TTC549 (cell line): Measurements from ENCODE around the gene PARD3B.

Experiments
- FAIRE-seq: peaks from 2 replicates; lab custom pipeline; 2012; peaks lifted over from hg19 to GRCh38; lab: Jason Lieb, UNC

PARD3B gene

DNA sequence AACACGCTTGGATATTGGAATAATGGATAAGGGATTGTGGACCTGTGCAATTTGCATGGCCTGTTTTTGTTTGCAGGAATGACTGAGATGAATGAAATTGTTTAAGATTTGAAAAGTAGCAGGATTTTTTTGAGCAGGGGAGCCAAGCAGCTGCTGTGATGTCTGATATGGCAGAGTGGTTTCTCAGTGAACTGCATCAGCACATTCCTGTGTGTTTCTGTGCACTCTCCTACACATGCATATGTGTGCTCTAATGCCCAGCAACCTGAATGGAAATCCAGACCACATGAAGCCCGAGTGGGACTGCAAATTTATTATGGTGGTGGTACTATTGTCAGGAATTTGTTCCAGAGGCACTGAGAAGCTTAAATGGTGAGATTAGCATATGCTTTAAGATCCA, 161.7 kb downstream of the PARD3B start:
- FAIRE-seq: no peak

DNA sequence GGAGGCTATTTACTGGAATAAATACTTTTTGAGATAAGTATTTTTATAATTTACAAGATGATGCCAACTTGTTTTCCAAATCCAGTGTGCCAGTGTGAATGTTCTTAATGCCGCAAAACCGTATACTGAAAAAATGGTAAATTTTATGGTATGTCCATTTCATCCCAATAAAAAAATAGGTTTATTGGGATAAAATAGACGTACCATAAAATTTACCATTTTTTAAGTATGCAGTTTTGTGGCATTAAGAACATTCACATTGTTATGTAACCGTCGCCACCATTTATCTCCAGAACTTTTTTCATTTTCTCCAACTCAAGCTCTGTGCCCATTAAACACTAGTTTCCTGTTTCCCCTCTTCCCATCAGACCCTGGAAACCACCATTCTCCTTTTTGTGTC, 167.9 kb downstream of the PARD3B start:
- no peak for FAIRE-seq

DNA sequence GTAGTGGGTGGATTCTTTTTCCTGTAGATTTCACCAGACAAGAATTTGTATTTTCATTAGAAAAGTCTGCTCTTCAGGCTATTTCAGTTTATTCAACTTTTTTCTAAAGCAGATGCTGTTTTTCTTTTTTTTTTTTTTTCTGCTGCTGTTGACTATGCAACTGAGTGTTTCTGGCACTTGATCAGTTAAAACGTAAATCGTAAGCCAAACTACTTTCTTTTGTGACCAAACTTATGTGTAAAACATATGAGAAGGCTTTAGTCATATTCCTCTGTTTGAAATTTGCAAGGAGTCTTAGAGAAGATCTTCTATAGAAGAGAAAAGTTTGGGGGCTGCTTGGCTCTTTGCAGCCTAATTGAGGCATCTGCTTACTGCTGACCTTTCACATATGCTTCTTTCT, 170.1 kb downstream of the PARD3B start:
- no peak for FAIRE-seq

DNA sequence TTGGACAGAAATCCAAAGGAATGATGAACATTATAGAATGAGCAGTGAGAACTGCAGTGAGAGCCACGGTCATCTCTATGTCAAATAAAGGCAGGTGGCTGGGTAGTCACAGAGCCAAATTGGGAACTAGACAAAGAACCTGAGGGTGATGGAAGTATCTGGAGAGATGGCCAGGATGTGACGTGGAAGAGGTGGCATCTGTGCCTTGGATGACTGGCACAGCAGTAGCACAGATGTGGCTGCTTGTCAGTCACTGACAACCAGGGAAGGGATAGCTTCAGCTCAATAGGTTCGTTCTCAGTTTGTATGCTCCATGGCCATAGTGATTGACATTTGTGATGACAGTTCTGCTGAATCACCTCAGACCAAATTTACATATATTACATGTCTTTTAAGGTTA, 172.3 kb downstream of the PARD3B start:
- FAIRE-seq: no peak

- FAIRE-seq: no peak
These were observed 173.3 kb downstream of the PARD3B start for GRCh38 chr2:204718607-204719006.

DNA sequence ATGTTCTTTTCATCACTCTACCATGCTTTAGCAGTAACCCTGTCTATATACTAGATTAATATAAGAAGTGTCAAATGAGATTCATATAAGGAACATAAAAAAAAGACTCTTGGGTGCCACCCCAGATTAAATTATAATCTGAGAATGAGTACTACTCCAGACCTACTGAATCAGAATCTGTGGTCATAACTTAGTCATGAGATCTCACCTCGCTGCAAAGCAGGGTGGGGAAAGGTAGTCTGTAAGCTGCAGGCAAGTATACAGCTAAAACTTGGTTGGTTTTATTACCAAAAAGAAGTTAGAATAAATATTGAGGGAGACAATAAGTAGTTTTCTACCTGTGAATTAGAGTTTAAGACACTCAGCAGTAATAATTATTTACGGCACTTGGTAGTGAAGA, 175.6 kb downstream of the PARD3B start:
- FAIRE-seq: no peak

DNA sequence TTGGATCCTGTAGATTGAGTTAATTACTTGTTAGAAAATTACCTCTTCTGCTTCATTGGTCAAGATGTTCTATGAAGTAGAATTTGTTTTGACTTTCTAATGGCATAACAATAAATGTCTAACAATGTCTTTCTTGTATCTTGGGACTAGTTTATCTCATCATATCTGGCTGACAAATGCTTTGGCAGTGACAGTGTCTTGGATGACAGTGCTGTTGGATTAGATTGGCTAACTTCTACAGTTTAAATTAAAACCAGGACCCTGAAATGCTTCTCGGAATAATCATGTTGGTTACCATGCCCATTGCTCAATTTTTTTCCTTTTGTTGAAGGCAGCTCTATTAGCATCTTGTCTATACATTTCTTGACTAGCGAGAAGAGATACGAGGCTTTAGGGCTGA, 176.9 kb downstream of the PARD3B start:
- no peak for FAIRE-seq

DNA sequence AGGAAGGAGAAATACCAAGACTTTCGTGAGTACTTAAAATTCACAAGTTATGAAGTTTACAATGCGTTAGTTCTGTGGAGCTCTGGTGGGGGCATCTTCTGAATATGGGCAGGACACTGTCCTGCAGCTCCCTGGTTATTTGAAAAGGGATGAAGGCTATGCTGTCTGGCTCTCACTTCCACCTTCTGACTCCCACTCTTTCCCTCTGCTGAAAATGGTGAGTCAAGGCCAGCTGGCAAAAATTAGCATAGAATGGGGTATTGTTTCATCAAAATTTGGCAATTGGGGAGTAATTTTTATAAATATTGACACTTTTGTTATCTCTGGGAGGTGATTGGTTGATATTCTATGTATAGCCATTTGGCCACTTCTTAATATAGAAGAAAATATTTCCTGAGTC, 177.4 kb downstream of the PARD3B start:
- no peak for FAIRE-seq

- no peak for FAIRE-seq
These were observed 180.6 kb downstream of the PARD3B start for GRCh38 chr2:204725693-204726360.

DNA sequence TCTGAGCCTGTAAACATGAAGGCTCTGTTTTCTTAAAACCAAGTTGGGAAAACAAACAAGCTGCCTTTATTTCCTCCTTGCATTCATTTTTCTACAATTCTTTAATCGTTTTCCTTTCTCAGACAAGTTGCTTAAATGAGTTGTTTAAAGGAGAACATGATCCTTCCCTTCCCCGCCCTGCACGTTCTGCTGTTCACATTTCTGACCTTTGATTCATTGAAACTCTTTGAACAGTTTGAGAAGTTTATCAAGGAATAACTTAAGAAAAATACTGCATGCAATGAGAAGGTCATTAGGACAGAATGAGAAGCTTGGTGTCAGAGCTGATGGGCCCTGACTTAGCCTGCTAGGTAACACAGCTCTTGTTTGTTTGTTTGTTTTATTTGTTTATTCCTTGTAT, 181.6 kb downstream of the PARD3B start:
- no peak for FAIRE-seq

DNA sequence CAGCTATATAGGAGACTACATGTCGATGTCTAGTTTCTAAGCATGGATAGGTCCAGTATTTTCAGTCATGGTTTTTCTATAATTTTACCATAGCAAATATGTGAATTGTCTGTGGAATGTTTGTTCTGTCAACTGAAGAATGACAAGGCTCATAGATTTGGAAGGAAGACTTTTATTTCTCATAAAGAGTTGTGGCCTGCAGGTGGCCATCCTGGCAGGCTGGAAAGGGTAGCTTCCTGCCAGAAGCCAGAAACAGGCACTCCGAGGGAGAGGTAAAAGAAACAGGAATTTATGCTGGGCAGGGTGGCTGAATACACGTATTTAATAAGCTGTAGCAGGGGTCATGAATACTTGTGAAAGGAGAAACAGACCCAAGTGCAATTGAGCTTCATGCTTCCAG, 182.1 kb downstream of the PARD3B start:
- no peak for FAIRE-seq

- FAIRE-seq: no peak
These were observed 185.3 kb downstream of the PARD3B start for GRCh38 chr2:204730603-204731002.

- FAIRE-seq: no peak
These were observed 186.7 kb downstream of the PARD3B start for GRCh38 chr2:204732019-204732418.

DNA sequence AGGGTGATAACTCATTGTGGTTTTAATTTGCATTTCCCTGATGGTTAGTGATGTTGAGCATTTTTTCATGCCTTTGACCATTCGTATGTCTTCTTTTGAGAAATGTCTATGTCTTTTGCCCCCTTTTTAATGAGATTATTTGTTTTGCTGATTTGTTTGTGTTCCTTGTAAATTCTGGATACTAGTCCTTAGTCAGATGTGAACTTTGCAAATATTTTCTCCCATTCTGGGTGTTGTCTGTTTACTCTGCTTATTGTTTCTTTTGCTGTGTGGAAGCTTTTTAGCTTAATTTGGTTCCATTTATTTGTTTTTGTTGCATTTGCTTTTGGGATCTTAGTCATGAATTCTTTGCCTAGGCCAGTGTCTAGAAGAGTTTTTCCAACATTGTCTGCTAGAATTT, 192.0 kb downstream of the PARD3B start:
- FAIRE-seq: no peak

- no peak for FAIRE-seq
These were observed 193.4 kb downstream of the PARD3B start for GRCh38 chr2:204738721-204739120.

GRCh38 chr2:204743393-204743960, 198.2 kb downstream of the PARD3B start:
- FAIRE-seq: no peak

GRCh38 chr2:204744506-204744905, 199.2 kb downstream of the PARD3B start:
- FAIRE-seq: no peak

DNA sequence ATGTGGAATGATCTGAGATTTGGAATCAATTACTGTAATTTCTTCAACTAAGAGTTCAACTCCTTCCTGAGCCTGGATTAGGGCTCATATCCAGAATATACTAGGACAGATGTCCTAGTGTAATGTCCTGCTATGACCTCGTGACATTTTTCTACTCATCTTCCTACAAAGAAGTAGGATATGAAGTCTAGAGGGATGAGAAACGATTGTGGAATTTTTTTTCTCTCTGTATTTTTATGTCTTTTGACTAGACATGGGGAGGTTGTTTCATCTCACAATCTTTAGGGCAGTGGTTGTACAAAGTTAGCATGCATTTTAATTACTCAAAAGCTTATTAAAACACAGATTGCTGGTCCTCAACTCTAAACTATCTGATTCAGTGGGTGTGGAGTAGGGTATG, 203.0 kb downstream of the PARD3B start:
- FAIRE-seq: no peak

DNA sequence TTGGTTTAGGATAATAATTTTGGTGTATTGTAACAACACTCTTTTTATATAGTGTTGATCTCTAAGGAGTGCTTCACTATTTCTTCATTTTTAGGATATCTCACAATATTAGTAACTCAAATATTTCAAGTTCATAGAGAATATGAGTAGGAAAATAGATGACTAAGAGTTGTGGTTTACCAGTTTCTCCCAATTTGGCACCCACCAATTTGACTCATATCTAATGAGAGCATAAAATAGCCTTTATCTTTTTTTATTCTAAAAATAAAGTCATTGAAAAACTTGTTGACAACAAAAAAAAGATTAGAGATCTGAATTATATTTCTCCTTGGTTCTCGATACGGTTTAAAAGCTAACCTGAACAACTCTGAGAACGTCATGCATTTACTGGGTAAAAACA, 204.0 kb downstream of the PARD3B start:
- no peak for FAIRE-seq

- FAIRE-seq: no peak
These were observed 205.1 kb downstream of the PARD3B start for GRCh38 chr2:204750389-204750788.

- FAIRE-seq: no peak
These were observed 206.2 kb downstream of the PARD3B start for GRCh38 chr2:204751472-204751871.

- no peak for FAIRE-seq
These were observed 208.6 kb downstream of the PARD3B start for GRCh38 chr2:204753841-204754240.

DNA sequence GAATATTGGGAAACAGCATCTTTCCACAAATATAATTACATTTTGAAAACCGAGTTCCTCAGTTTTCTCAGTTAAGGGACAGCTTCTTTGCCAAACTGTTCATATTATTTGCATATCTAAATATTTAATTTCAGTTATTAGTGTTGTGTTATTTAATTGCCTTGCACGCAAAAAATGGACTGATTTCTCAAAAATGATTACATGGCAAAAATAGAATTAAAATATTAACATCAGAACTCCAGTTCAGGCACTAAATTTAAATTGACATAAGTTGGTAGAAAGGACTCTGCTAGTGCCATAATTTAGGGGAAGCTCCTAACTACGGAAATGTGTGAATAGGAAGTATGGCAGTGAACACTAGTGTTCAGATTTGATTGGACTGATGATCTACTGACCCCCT, 209.6 kb downstream of the PARD3B start:
- FAIRE-seq: no peak

DNA sequence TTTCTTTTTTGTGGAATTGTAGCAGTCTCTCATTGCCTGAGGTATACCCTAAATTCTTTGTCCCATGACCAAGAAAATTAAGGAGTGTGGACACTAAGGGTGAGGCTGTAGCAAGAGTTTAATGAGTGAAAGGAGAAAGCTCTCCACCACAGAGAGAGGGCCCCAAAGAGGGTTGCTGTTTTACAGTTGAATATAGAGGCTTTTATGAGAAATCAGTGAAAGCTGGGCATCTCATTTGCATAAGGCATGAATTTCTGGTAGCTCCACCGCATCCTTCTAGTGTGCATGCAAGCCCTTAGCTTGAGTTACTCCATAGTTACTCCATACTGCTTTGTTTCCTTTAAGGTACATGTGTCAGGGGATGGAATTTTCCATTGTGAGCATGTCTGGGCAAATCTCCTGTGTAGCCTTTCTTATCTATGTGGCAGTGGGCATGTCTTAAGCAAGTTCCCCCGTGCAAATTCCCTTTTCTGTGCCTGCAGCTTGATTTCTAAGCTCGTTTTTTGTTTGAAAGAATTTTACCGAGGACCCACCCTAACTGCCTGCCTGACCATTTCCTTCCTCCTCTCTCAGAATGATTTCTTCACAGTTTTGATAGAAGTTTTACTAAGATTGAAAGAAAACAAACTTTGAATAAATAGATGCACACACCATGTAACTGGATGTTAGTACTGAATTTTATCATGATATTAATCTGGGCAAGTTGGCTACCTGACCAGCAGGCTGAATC, 218.9 kb downstream of the PARD3B start:
- no peak for FAIRE-seq
